HCEC 1CT (cell line): Measurements from ENCODE around the gene CHSY3.
"Not testable (repeated sequence)": the region's sequence is repeated elsewhere in the genome, so short reads cannot be mapped to it uniquely, and the experiment has no call there.

Source experiments
- DNase-seq: peaks from one replicate; pipeline ENCODE4 v3.0.0-alpha.2; 2017

The CHSY3 gene

GRCh38 chr5:130171699-130172098, 267.4 kb downstream of the CHSY3 start:
- no peak for DNase-seq

- DNase-seq: no peak
Measured at GRCh38 chr5:130183115-130183514, 278.9 kb downstream of the CHSY3 start.

GRCh38 chr5:130189961-130190360, 285.7 kb downstream of the CHSY3 start:
- no peak for DNase-seq

GRCh38 chr5:130198927-130199326, 294.7 kb downstream of the CHSY3 start:
- peak; percentile 35 for DNase-seq

GRCh38 chr5:130206686-130207085, 302.4 kb downstream of the CHSY3 start:
- DNase-seq: no peak

GRCh38 chr5:130213607-130214006, 309.3 kb downstream of the CHSY3 start:
- peak; percentile 41 for DNase-seq

GRCh38 chr5:130216286-130216685, 312.0 kb downstream of the CHSY3 start:
- DNase-seq: no peak

- peak; percentile 31 for DNase-seq
Measured at GRCh38 chr5:130222573-130222972, 318.3 kb downstream of the CHSY3 start.

- not testable (repeated sequence) for DNase-seq
Measured at GRCh38 chr5:130226556-130226955, 322.3 kb downstream of the CHSY3 start.

GRCh38 chr5:130227699-130228098, 323.4 kb downstream of the CHSY3 start:
- no peak for DNase-seq

GRCh38 chr5:130231786-130232185, 327.5 kb downstream of the CHSY3 start:
- DNase-seq: no peak

GRCh38 chr5:130234816-130235215, 330.6 kb downstream of the CHSY3 start:
- DNase-seq: no peak
